Measurements from ENCODE around the gene YEATS2.

DNA sequence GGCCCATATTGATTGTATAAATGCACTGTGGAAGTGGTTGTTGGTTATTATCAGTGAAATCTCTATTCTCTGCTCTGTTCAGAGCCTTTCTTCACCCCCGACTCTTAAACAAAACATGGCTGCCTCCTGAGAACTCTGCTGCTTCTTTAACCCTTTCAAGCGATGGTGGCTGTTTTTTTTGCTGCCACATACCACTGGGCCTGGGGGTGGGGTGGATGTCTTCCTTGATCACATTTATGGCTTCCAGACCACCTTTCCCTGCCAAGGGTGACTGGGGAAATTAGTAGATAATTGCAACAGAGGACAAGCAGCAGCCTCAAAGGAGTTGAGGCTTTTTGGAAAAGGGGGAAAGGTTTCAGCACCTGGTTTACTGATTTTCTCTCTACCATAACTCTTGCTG lies 32.8 kb downstream of the YEATS2 start:
- TF ChIP-seq, protein P1, sequence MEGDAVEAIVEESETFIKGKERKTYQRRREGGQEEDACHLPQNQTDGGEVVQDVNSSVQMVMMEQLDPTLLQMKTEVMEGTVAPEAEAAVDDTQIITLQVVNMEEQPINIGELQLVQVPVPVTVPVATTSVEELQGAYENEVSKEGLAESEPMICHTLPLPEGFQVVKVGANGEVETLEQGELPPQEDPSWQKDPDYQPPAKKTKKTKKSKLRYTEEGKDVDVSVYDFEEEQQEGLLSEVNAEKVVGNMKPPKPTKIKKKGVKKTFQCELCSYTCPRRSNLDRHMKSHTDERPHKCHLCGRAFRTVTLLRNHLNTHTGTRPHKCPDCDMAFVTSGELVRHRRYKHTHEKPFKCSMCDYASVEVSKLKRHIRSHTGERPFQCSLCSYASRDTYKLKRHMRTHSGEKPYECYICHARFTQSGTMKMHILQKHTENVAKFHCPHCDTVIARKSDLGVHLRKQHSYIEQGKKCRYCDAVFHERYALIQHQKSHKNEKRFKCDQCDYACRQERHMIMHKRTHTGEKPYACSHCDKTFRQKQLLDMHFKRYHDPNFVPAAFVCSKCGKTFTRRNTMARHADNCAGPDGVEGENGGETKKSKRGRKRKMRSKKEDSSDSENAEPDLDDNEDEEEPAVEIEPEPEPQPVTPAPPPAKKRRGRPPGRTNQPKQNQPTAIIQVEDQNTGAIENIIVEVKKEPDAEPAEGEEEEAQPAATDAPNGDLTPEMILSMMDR (IDR thresholded peaks at IDR 0.05) = no peak
- no peak for TF ChIP-seq POLR2A (IDR thresholded peaks at IDR 0.05)

Measured in breast epithelium (tissue), 3 donors.